Measurements from ENCODE around the gene OTP. TPM values are rescaled to one million over a fixed set of nuclear protein-coding genes. Genes with fewer than 3 reads are reported as not detected.

OTP gene
- total and polyA plus RNA-seq, 12 donors: 0.10 TPM; not detected in 11

GRCh38 chr5:77637170-77637997, 1.1 kb downstream of the OTP start:
- WGBS, 4 donors: 9 to 11% (median 9%) methylated on average over 18 to 43 of the region's 43 CpGs
- no peak overlapping the region for H3K27ac ChIP-seq
- H3K36me3 ChIP-seq (replicated peaks in 1 of 2): no peaks in the 10 kb centered on the region
- H3K4me3 ChIP-seq: no peak overlapping the region
- H3K9me3 ChIP-seq (replicated peaks in 1 of 3): no peaks in the 10 kb centered on the region
- DNase-seq: no peak
- H3K27me3 ChIP-seq: peaks cover 99% of the 10 kb centered on the region
- no peaks in the 10 kb centered on the region for H3K4me1 ChIP-seq (replicated peaks in 1 of 2)
- no peak for TF ChIP-seq POLR2A (IDR thresholded peaks at IDR 0.05)
- TF ChIP-seq CTCF (IDR thresholded peaks at IDR 0.05): no peak
- intact Hi-C loops (cut with DNase I): loop anchor here in 1 of 2 donors (10.0 kb wide), 1 partner anchor 207 kb away; no protein-coding TSS in a partner anchor

GRCh38 chr5:77636641-77637169, 1.8 kb downstream of the OTP start:
- peaks cover 99% of the 10 kb centered on the region for H3K27me3 ChIP-seq

GRCh38 chr5:77635917-77636640, 2.4 kb downstream of the OTP start:
- TF ChIP-seq CTCF (IDR thresholded peaks at IDR 0.05) (no peak), POLR2A (IDR thresholded peaks at IDR 0.05) (no peak)
- no peak overlapping the region for H3K4me3 ChIP-seq
- intact Hi-C loops (cut with DNase I): loop anchor here in 1 of 2 donors (10.0 kb wide), 1 partner anchor 209 kb away; no protein-coding TSS in a partner anchor
- no peak for DNase-seq
- no peaks in the 10 kb centered on the region for H3K36me3 ChIP-seq (replicated peaks in 1 of 2)
- H3K27me3 ChIP-seq: peaks cover 99% of the 10 kb centered on the region
- H3K9me3 ChIP-seq (replicated peaks in 1 of 3): no peaks in the 10 kb centered on the region
- peaks cover 0 to 2% of the 10 kb centered on the region in 2 donors for H3K4me1 ChIP-seq (replicated peaks in 1 of 2)
- no peak overlapping the region for H3K27ac ChIP-seq
- 11 to 16% (median 12%) methylated on average over 24 to 30 of the region's 30 CpGs for WGBS, 4 donors

More at GRCh38 chr5:77636641-77637169, 1.8 kb downstream of the OTP start:
- no peak for TF ChIP-seq POLR2A (IDR thresholded peaks at IDR 0.05)
- TF ChIP-seq CTCF (IDR thresholded peaks at IDR 0.05): no peak
- 7 to 19% (median 10%) methylated on average over 8 to 34 of the region's 34 CpGs for WGBS, 4 donors
- no peak for DNase-seq
- H3K36me3 ChIP-seq (replicated peaks in 1 of 2): no peaks in the 10 kb centered on the region
- no peaks in the 10 kb centered on the region for H3K4me1 ChIP-seq (replicated peaks in 1 of 2)
- H3K9me3 ChIP-seq (replicated peaks in 1 of 3): no peaks in the 10 kb centered on the region
- no peak overlapping the region for H3K27ac ChIP-seq
- no peak overlapping the region for H3K4me3 ChIP-seq
- intact Hi-C loops (cut with DNase I): loop anchor here in 1 of 2 donors (10.0 kb wide), 1 partner anchor 208 kb away; no protein-coding TSS in a partner anchor
